ENCODE data around the gene FKBP5.

GRCh38 chr6:35541836-35542235 is 146.9 kb downstream of the FKBP5 start:
- TF ChIP-seq, protein P1, sequence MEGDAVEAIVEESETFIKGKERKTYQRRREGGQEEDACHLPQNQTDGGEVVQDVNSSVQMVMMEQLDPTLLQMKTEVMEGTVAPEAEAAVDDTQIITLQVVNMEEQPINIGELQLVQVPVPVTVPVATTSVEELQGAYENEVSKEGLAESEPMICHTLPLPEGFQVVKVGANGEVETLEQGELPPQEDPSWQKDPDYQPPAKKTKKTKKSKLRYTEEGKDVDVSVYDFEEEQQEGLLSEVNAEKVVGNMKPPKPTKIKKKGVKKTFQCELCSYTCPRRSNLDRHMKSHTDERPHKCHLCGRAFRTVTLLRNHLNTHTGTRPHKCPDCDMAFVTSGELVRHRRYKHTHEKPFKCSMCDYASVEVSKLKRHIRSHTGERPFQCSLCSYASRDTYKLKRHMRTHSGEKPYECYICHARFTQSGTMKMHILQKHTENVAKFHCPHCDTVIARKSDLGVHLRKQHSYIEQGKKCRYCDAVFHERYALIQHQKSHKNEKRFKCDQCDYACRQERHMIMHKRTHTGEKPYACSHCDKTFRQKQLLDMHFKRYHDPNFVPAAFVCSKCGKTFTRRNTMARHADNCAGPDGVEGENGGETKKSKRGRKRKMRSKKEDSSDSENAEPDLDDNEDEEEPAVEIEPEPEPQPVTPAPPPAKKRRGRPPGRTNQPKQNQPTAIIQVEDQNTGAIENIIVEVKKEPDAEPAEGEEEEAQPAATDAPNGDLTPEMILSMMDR (IDR thresholded peaks at IDR 0.05; ENCODE audit: low read length) = no peak
- no peak for TF ChIP-seq EZH2 (IDR thresholded peaks at IDR 0.05; ENCODE audit: borderline replicate concordance, low read length)

Data from OCI-LY1 (cell line).